ENCODE measurements around the gene NCOA1.
"Not testable (repeated sequence)": the region's sequence is repeated elsewhere in the genome, so short reads cannot be mapped to it uniquely, and the experiment has no call there.

Gene NCOA1

GRCh38 chr2:24586955-24587354, 95.9 kb downstream of the NCOA1 start:
- no peak for DNase-seq

GRCh38 chr2:24588294-24588693, 97.2 kb downstream of the NCOA1 start:
- DNase-seq = no peak

- DNase-seq = no peak
These were observed 101.5 kb downstream of the NCOA1 start for GRCh38 chr2:24592441-24593100.

GRCh38 chr2:24594283-24594682, 103.2 kb downstream of the NCOA1 start:
- DNase-seq = no peak

DNA sequence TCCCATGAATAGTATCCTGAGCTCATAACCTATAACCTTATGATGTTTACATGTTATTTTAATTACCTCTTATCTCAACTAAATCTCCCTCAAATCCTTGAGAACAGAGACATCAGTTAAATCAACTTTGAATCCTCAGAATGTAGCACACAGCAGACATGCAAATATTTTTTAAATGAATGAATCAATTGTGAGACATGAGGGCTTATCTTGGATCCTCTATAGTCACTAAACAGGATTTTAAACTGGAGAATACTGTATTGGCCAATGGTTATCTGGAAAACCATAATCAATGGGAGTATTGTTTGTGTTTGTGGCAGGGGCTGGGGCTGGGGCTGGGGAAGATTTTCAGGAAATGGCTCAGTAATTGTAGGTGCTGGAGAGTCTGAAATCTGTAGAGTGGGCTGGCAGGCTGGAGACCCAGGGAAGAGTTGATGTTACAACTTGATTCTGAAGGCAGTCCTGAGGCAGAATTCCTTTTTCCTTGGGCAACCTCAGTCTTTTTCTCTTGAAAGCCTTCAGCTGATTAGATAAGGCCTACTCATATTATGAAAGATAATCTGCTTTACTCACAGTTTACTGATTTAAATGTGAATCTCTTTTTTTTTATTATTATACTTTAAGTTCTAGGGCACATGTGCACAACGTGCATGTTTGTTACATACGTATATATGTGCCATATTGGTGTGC, 106.3 kb downstream of the NCOA1 start:
- no peak for DNase-seq

DNA sequence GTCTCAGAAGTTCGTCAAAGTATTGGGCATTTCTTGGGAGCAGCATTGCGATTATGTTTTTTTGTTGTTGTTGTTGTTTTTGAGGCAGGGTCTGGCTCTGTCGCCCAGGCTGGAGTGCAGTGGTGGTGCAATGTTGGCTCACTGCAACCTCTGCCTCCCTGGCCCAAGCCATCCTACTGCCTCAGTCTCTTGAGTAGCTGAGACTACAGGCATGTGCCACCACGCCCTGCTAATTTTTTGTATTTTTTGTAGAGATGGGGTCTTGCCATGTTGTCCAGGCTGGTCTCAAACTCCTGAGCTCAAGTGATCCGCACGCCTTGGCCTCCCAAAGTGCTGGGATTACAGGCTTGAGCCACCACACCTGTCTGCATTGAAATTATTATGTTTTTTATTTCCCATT, 109.1 kb downstream of the NCOA1 start:
- DNase-seq = not testable (repeated sequence)

DNA sequence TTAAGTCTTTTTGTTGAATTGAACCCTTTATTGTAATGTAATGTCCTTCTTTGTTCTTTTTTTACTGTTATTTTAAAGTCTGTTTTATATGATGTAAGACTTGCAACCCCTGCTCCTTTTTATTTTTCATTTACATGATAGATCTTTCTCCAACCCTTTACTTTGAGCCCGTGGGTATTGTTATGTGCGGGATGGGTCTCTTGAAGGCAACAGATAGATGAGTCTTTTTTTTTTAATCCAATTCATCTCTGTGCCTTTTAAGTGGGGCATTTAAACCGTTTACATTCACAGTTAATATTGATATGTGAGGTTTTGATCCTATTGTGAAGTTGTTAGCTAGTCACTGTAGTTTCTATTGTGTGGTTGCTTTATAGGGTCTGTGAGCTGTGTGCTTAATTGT, 120.6 kb downstream of the NCOA1 start:
- no peak for DNase-seq

- no peak for DNase-seq
These were observed 122.2 kb downstream of the NCOA1 start for GRCh38 chr2:24613154-24613814.

GRCh38 chr2:24616616-24617015, 125.6 kb downstream of the NCOA1 start:
- no peak for DNase-seq

DNA sequence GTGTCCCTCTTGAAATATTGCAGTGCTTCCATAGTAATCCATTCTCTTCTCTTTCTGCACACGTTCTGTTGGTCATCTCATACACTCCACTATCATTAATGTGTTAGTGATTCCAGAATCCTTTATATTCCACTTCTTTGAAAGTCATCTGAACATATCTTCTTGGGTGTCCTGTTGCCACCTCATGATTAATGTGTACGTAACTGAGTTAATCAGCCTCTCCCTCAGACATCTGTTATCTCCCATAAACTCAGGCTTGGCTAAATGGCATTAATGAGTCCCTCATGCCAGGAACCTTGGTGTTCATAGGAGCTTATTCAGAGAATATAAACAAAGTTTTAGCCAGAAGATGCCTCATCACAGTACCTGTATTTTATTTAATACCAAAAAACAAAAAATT, 126.4 kb downstream of the NCOA1 start:
- DNase-seq = no peak

DNA sequence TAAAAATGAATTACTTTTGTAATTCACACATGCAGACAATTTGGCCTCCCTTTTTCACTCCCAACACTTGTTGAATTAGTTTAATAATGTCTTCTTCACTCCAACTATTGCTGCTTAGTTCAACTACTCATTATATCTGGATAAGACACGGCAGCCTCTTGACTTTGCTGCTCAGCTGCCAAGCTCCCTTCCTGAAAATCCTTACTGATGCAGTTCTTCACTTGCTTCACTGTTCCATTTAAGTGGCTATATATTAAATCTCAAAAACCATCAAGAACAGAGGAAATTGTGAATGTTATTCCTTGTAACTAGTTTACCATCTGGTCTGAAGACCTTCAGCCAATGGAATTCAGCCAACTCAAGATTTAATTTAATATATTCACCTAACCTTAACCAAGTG, 127.1 kb downstream of the NCOA1 start:
- no peak for DNase-seq

DNA sequence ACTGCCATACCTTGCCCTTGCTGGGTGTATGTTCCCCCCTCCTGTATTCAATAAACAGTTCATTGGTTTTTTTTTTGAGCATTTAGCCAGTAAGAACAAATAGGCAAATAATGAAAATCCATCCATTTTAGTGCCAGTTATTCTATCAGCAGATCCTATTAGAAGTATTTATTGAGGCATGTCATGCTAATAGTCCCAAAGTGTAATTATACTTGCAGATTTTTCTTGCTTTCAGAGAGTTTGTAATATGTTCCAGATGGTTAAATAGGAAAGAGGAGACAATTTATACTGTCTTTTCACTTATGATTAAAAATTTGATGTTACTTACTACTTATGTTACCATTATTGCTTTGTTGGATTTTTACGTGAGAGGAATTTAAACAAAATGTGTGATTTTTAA, 127.6 kb downstream of the NCOA1 start:
- DNase-seq = no peak

GRCh38 chr2:24620936-24621335, 129.9 kb downstream of the NCOA1 start:
- no peak for DNase-seq

DNA sequence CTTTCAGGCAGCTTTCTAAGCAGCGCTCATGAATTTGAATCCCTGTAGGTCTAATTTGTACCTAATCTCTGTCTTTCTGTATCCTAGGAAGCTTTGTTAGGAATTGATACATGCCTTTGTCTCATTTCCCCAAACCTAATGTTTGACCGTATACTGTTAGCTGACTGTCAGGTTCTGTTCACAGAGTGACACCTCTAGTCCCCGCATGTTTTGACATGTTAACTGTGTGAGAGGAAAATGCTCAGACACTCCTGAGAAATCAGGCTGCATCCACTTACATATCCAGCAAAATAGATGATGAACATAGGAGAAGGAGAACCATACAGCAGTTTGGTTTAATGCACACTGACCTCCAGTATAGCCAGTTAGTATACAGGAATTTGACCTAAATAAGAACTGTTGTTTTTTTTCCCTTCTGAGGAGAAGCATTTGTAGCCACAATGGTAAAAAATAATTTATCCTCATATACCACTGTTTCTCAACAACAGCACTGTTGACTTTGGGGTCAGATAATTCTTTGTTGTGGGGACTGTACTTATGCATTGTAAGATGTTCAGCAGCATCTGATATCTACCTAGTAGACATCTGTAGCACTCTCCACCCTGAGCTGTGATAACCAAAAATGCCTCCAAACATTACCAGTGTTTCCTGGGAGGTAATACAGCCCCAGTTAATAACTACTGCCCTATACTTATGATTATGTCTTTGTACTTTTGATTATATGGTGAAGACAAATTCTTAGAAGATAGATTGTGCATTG, 130.9 kb downstream of the NCOA1 start:
- DNase-seq = no peak

DNA sequence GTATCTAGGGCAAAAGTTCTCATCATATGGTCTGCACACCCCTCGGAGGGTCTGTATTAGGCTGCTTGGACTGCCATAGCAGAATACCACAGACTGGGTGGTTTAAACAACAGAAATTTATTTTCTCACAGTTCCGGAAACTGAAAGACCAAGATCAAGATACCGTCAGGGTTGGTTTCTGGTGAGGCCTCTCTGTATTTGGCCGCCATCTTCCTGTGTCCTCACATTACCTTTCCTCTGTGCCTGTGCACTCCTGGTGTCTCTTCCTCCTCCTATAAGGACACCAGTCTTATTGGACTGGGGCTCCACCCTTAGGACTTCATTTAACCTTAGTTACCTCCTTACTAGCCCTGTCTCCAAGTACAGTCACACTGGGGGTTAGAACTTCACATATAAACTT, 132.5 kb downstream of the NCOA1 start:
- DNase-seq = no peak

DNA sequence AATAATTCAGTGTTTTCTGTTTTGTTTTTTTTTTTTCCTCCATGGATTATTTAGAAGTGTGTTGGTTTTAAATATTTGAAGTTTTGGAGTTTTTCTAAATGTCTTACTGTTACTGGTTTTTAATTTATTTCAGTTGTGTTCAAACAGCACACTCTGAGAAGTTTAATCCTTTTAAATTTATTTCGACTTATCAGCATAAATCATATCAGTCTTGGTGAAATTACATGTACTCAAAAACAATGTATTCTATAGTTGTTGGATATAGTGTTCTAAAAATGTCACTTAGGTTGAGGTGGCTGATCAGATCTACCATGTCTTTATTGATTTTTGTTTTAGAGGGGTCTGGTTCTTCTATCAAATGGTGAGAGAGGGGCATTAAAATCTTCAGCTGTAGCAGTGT, 134.7 kb downstream of the NCOA1 start:
- no peak for DNase-seq

DNA sequence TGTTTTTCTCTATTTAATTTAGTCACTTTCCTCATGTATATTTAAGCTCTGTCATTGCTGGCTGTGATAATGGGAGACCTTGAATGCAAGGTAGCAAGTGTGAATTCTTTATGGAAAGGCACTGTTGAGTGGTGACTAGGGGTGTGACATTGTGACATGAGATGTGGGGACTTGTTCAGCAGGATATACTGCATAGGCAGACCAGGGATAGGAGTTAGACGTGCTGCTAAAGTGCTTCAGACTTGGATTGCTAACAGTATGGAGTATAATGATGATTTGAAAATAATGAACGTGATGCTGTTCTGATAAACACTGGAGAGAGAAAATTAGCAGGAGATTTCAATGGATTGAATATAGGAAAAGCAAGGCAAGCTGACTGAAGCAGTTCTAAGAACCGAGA, 135.1 kb downstream of the NCOA1 start:
- no peak for DNase-seq

DNA sequence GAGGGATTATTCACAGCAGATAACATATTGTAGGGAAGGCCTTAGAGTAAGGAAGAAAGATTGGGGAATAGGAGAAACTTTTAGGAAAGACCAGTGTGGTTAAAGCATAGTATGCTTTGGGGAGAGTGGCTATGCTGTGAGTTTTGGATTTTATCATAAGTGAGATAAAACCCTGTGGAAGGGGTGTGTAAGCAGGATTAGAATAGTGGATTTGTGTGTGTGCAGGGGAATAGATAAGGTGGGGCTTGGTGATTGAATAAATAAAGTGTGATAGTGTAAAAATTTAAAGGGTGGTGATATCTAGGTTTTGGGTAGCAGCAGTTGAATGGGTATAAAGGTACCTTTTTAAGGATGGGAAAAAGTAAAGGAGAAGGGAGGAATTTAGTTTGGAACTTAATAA, 137.7 kb downstream of the NCOA1 start:
- no peak for DNase-seq

- no peak for DNase-seq
These were observed 141.1 kb downstream of the NCOA1 start for GRCh38 chr2:24632172-24632571.

GRCh38 chr2:24635181-24635580, 144.1 kb downstream of the NCOA1 start:
- DNase-seq = no peak

DNA sequence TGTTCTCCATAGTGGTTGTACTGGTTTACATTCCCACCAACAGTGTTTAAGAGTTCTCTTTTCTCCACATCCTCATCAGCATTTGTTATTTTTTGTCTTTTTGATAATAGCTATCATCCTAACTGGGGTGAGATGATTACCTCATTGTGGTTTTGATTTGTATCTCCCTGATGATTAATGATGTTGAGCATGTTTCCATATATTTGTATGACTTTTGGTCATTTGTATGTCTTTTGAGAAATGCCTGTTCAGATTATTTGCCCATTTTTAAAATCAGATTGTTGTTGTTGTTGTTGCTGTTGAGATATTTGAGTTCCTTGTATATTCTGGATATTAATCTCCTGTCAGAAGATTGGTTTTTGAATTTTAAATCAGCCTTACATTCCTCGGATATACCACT, 147.5 kb downstream of the NCOA1 start:
- no peak for DNase-seq

DNA sequence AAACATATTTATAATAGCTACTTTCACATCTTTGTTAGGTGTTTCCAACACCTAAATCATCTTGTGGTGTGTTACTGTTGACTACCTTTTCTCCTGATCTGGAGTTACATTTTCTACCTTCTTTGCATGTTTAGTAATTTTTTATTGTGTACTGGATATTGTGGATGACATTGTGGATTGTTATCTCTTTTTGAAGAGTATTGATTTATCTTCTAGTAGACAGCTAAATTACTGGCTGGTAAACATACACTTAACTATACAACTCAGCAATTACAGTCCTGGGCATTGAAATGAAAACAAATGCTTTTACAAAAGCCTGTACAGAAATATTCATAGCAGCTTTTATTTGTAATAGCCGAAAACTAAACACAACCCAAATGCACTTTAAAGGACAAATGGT, 151.3 kb downstream of the NCOA1 start:
- no peak for DNase-seq

GRCh38 chr2:24643051-24643450, 152.0 kb downstream of the NCOA1 start:
- DNase-seq = no peak

DNA sequence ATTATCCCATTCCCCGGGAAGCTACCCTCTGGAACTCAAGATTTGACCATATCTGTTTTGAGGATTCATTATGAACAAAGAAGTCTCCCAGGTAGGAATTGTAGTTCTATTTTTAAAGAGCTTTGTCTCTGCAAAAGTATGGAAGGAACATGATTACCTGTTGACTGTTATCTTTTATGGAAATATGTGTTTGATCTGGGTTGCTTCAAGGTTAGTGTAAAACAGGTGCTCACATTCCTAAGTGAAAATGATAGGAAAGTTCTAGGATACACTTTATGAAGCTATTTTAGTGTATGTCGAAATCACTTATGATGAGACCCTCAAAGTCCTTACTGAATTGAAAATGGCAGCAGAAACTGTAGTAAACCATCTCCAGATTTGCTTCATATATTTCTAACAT, 153.0 kb downstream of the NCOA1 start:
- DNase-seq = no peak
